HEK293 (cell line): Measurements from ENCODE around the gene KRTAP12-4.

Source experiments
- CTCF ChIA-PET: fragments of 350-600 bp; formaldehyde crosslinking; extraction: SDS; loops from one replicate; lab custom pipeline; 2021; ENCODE audit warnings: antibody characterized with exemption; lab: Yijun Ruan, JAX
- POLR2A ChIA-PET: fragments of 300-600 bp; formaldehyde crosslinking; extraction: SDS; loops from one replicate; lab custom pipeline; 2020; ENCODE audit warnings: antibody characterized with exemption, inconsistent platforms; lab: Yijun Ruan, JAX
- H3K27ac ChIP-seq: fragments of 200-500 bp; sonication (Bioruptor generic); 2 replicates; pipeline ENCODE4 v1.5.1; 2014; ENCODE audit warnings: low read depth, low read length, control low read depth, inconsistent platforms; ENCODE audit errors: extremely low read depth
- H3K36me3 ChIP-seq, 2 experiments: fragments of 200-500 bp in 1 of 2; sonication (Bioruptor generic) in 1 of 2; 1 replicate in 1 of 2; 2 replicates in 1 of 2; pipeline ENCODE4 v1.5.1; 2014 to 2017; ENCODE audit warnings: inconsistent platforms in 2 of 2, low read length in 2 of 2; ENCODE audit not compliant: control insufficient read depth in 2 of 2, insufficient read depth in 1 of 2
- H3K4me1 ChIP-seq: fragments of 200-500 bp; sonication (Bioruptor generic); 2 replicates; pipeline ENCODE4 v1.5.1; 2014; ENCODE audit warnings: mild to moderate bottlenecking, low read length, inconsistent platforms; ENCODE audit not compliant: control insufficient read depth, insufficient read depth
- H3K4me3 ChIP-seq: 2 replicates; pipeline ENCODE4 v1.5.1; 2011; ENCODE audit warnings: low read depth, mild to moderate bottlenecking, control low read depth, low read length, moderate library complexity
- H3K9me3 ChIP-seq: fragments of 200-500 bp; sonication (Bioruptor generic); 2 replicates; pipeline ENCODE4 v1.5.1; 2014; ENCODE audit warnings: low read depth, low read length, inconsistent platforms; ENCODE audit not compliant: control insufficient read depth, insufficient read depth
- GLI4 ChIP-seq: fragments of 450-650 bp; formaldehyde crosslinking; IDR thresholded peaks from 2 replicates; pipeline ENCODE4 v1.5.1; 2016; ENCODE audit warnings: missing biosample characterization, missing genetic modification characterization
- REPIN1 ChIP-seq: fragments of 450-650 bp; formaldehyde crosslinking; IDR thresholded peaks from 2 replicates; pipeline ENCODE4 v1.5.1; 2017; ENCODE audit warnings: missing biosample characterization, missing genetic modification characterization, low read depth
- SALL2 ChIP-seq: fragments of 450-650 bp; formaldehyde crosslinking; IDR thresholded peaks from 2 replicates; pipeline ENCODE4 v1.5.0; 2017; ENCODE audit warnings: missing biosample characterization, mild to moderate bottlenecking, missing genetic modification characterization, borderline replicate concordance
- SP2 ChIP-seq: fragments of 450-650 bp; formaldehyde crosslinking; IDR thresholded peaks from 2 replicates; pipeline ENCODE4 v1.5.1; 2016; ENCODE audit warnings: missing biosample characterization, missing genetic modification characterization
- SP7 ChIP-seq: fragments of 450-650 bp; formaldehyde crosslinking; IDR thresholded peaks from 2 replicates; pipeline ENCODE4 v1.5.1; 2016; ENCODE audit warnings: missing biosample characterization, missing genetic modification characterization
- ZFP69B ChIP-seq: fragments of 450-650 bp; formaldehyde crosslinking; IDR thresholded peaks from 2 replicates; pipeline ENCODE4 v1.5.1; 2016; ENCODE audit warnings: missing biosample characterization, missing genetic modification characterization
- ZIC2 ChIP-seq: fragments of 450-650 bp; formaldehyde crosslinking; IDR thresholded peaks from 2 replicates; pipeline ENCODE4 v1.5.1; 2016; ENCODE audit warnings: missing biosample characterization, missing genetic modification characterization
- ZNF311 ChIP-seq: fragments of 450-650 bp; formaldehyde crosslinking; IDR thresholded peaks from 2 replicates; pipeline ENCODE4 v1.5.1; 2017; ENCODE audit warnings: missing biosample characterization, missing genetic modification characterization, borderline replicate concordance
- ZNF366 ChIP-seq: fragments of 450-650 bp; formaldehyde crosslinking; conservative IDR thresholded peaks from 2 replicates; pipeline ENCODE4 v1.5.1; 2016; ENCODE audit warnings: missing biosample characterization, missing genetic modification characterization
- ZNF529 ChIP-seq: fragments of 450-650 bp; formaldehyde crosslinking; IDR thresholded peaks from 2 replicates; pipeline ENCODE4 v1.5.1; 2017; ENCODE audit warnings: missing genetic modification characterization, missing biosample characterization; ENCODE audit not compliant: insufficient replicate concordance
- ZNF530 ChIP-seq: fragments of 450-650 bp; formaldehyde crosslinking; IDR thresholded peaks from 2 replicates; pipeline ENCODE4 v1.5.1; 2016; ENCODE audit warnings: low read depth, missing biosample characterization, missing genetic modification characterization
- ZNF561 ChIP-seq: fragments of 450-650 bp; IDR thresholded peaks from 2 replicates; pipeline ENCODE4 v1.5.1; 2018; ENCODE audit warnings: missing biosample characterization, missing genetic modification characterization, borderline replicate concordance
- ZNF596 ChIP-seq: fragments of 450-650 bp; IDR thresholded peaks from 2 replicates; pipeline ENCODE4 v1.5.0; 2018; ENCODE audit warnings: missing biosample characterization, mild to moderate bottlenecking, missing genetic modification characterization, moderate library complexity
- ZNF623 ChIP-seq: fragments of 450-650 bp; formaldehyde crosslinking; IDR thresholded peaks from 2 replicates; pipeline ENCODE4 v1.5.1; 2016; ENCODE audit warnings: missing biosample characterization, missing genetic modification characterization
- ZNF629 ChIP-seq: fragments of 450-650 bp; formaldehyde crosslinking; IDR thresholded peaks from 2 replicates; pipeline ENCODE4 v1.5.1; 2017; ENCODE audit warnings: missing biosample characterization, missing genetic modification characterization
- ZNF664 ChIP-seq: fragments of 450-650 bp; formaldehyde crosslinking; IDR thresholded peaks from 2 replicates; pipeline ENCODE4 v1.5.1; 2016; ENCODE audit warnings: missing biosample characterization, missing genetic modification characterization
- ZNF777 ChIP-seq: fragments of 450-650 bp; formaldehyde crosslinking; IDR thresholded peaks from 2 replicates; pipeline ENCODE4 v1.5.1; 2017; ENCODE audit warnings: missing biosample characterization, missing genetic modification characterization, borderline replicate concordance
- ZSCAN4 ChIP-seq: fragments of 450-650 bp; formaldehyde crosslinking; IDR thresholded peaks from 2 replicates; pipeline ENCODE4 v1.5.1; 2017; ENCODE audit warnings: missing biosample characterization, missing genetic modification characterization
- ZSCAN5A ChIP-seq: fragments of 450-650 bp; formaldehyde crosslinking; IDR thresholded peaks from 2 replicates; pipeline ENCODE4 v1.5.1; 2016; ENCODE audit warnings: missing biosample characterization, missing genetic modification characterization
- TF ChIP-seq, protein P1 (sequence below): fragments of 450-650 bp; formaldehyde crosslinking; IDR thresholded peaks from 2 replicates; pipeline ENCODE4 v1.5.1; 2016; ENCODE audit warnings: missing biosample characterization, missing genetic modification characterization
- TF ChIP-seq, protein P2 (sequence below): fragments of 450-650 bp; formaldehyde crosslinking; IDR thresholded peaks from 2 replicates; pipeline ENCODE4 v1.5.1; 2016; ENCODE audit warnings: missing biosample characterization, missing genetic modification characterization, borderline replicate concordance

Gene KRTAP12-4

DNA sequence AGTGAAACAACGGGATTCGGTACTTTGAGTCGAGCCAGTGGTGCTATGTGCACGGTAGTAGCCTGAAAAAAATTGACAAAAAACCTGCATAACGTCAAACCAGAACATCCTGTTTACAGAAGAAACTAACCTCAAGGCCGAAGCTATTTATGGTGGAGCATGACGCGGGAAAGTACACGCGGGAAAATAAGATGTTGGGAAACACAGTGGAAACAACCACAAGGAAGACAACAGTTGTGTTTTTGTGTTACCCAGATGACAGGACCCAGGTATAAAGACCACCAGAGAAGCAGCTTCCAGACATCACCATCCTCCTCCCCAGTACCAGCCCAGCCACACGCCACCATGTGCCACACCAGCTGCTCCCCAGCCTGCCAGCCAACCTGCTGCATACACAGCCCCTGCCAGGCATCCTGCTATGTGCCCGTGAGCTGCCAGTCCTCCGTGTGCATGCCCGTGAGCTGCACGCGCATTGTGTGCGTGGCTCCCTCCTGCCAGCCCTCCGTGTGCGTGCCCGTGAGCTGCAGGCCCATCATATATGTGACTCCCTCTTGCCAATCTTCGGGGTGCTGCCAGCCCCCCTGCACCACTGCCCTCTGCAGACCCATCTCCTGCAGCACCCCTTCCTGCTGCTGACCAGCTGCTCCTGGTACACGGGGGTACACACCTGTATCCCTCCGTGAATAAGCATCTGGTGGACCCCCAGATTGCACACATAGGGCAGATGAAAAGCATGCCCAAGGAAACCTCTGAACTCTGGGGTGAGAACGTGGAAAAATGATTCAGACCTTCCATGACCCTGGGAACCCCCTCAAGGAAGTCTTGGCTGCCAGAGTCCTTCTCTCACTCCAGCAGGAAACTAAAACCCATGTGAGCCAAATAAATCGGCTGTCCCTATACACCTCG is 3.4 kb upstream of the KRTAP12-4 start, which contains the start of gene KRTAP12-3 (continued):
- TF ChIP-seq ZNF629 (tag by site-specific recombination) (no peak), SP7 (tag by site-specific recombination) (no peak)

DNA sequence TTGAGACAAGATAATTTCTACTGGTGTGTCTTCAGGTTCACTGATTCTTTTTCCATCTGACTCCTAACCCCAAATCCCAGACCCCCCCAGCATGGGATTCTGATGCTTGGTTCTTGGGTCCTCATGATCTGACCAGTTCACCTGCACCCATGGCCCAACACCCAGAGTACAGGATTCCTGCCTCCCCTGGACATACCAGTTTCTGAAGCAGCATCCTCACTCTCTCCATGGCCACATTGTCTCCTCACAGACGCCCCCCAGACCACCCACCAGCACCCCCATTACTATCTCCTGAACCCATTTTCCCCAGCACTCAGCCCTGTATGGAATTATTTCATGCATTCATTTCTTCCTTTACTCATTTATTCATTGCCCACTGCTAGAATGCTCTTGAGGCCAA is 2.4 kb upstream of the KRTAP12-4 start:
- CTCF ChIA-PET = no interaction called here
- H3K9me3 ChIP-seq = no peaks in the 10 kb centered on the region

DNA sequence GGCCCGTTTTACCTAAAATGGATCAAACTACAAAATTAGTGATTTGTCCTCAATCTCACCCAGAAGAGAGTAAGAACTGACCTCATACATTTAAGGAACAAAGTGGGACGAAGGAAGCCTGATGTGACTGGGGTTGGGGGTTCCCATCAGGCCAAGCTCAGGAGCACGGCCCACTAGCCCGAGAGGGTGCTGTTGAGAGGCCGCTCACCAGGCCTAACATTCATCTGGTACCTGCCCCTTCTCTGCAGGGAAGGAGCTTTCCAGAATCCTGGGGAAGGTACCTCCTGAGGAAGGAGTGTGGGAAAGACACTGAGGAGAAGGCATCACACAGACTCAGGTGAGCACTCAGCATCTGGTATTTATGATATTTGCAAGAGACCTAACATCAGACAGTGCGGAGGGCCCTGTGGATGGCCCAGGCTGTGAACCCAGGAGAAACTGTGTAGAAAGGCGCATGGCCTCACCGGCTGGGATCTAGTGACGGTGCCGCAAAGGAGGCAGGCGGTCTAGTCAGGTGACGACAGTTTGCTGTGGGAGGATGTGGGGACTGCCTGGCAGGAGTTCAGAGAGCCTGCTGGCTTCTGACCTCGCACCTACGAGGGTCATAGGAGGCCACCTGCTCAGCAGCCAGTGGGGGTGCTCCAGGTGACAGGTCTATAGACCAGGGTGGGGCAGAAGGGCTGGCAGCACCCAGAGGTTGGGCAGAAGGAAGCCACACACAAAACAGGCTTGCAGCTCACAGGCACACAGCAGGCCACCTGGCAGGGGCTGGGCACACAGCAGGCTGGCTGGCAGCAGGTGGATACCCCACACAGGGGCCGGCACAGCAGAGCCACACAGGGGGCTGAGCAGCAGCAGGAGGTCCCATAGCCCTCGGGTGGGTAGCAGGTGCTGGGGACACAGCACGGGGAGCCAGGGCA is 543 bp downstream of the KRTAP12-4 start:
- CTCF ChIA-PET = no interaction called here
- Histone ChIP-seq H3K27ac (no peak overlapping the region), H3K36me3 (no peaks in the 10 kb centered on the region), H3K4me1 (no peaks in the 10 kb centered on the region), H3K4me3 (no peak overlapping the region), H3K9me3 (no peaks in the 10 kb centered on the region)
- TF ChIP-seq ZIC2 (tag by site-specific recombination) = peak; percentile 96
- TF ChIP-seq, protein P1, sequence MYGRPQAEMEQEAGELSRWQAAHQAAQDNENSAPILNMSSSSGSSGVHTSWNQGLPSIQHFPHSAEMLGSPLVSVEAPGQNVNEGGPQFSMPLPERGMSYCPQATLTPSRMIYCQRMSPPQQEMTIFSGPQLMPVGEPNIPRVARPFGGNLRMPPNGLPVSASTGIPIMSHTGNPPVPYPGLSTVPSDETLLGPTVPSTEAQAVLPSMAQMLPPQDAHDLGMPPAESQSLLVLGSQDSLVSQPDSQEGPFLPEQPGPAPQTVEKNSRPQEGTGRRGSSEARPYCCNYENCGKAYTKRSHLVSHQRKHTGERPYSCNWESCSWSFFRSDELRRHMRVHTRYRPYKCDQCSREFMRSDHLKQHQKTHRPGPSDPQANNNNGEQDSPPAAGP = no peak
- POLR2A ChIA-PET = no interaction called here

More for the DNA sequence above, 2.4 kb upstream of the KRTAP12-4 start:
- Histone ChIP-seq H3K4me3 (no peak overlapping the region), H3K27ac (no peak overlapping the region), H3K4me1 (no peaks in the 10 kb centered on the region), H3K36me3 (no peaks in the 10 kb centered on the region)
- POLR2A ChIA-PET = no interaction called here
- no peak for TF ChIP-seq SALL2 (tag by site-specific recombination)
- no peak for TF ChIP-seq ZNF664
- TF ChIP-seq ZFP69B (tag by site-specific recombination) = no peak
- TF ChIP-seq ZNF777 (tag by site-specific recombination) = no peak
- TF ChIP-seq ZNF530 (tag by site-specific recombination) = no peak
- no peak for TF ChIP-seq ZSCAN4 (tag by site-specific recombination)
- no peak for TF ChIP-seq ZNF561 (tag by site-specific recombination)
- TF ChIP-seq ZNF366 (tag by site-specific recombination) = no peak
- TF ChIP-seq ZSCAN5A = no peak
- no peak for TF ChIP-seq ZNF311

GRCh38 chr21:44653123-44653522 is 1.3 kb downstream of the KRTAP12-4 start:
- Histone ChIP-seq H3K9me3 (no peaks in the 10 kb centered on the region), H3K36me3 (no peaks in the 10 kb centered on the region), H3K4me1 (no peaks in the 10 kb centered on the region), H3K27ac (no peak overlapping the region), H3K4me3 (no peak overlapping the region)
- ChIA-PET CTCF (no interaction called here), POLR2A (no interaction called here)
- TF ChIP-seq ZNF623 (tag by site-specific recombination) (no peak), ZNF529 (tag by site-specific recombination) (no peak), SP2 (tag by site-specific recombination) (no peak), GLI4 (tag by site-specific recombination) (no peak), REPIN1 (tag by site-specific recombination) (no peak), ZNF596 (tag by site-specific recombination) (no peak)
- TF ChIP-seq, protein P2, sequence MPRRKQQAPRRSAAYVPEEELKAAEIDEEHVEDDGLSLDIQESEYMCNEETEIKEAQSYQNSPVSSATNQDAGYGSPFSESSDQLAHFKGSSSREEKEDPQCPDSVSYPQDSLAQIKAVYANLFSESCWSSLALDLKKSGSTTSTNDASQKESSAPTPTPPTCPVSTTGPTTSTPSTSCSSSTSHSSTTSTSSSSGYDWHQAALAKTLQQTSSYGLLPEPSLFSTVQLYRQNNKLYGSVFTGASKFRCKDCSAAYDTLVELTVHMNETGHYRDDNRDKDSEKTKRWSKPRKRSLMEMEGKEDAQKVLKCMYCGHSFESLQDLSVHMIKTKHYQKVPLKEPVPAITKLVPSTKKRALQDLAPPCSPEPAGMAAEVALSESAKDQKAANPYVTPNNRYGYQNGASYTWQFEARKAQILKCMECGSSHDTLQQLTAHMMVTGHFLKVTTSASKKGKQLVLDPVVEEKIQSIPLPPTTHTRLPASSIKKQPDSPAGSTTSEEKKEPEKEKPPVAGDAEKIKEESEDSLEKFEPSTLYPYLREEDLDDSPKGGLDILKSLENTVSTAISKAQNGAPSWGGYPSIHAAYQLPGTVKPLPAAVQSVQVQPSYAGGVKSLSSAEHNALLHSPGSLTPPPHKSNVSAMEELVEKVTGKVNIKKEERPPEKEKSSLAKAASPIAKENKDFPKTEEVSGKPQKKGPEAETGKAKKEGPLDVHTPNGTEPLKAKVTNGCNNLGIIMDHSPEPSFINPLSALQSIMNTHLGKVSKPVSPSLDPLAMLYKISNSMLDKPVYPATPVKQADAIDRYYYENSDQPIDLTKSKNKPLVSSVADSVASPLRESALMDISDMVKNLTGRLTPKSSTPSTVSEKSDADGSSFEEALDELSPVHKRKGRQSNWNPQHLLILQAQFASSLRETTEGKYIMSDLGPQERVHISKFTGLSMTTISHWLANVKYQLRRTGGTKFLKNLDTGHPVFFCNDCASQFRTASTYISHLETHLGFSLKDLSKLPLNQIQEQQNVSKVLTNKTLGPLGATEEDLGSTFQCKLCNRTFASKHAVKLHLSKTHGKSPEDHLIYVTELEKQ (tag by site-specific recombination) = no peak
